HepG2 (cell line): Measurements from ENCODE around the gene USP1. TPM values are rescaled to one million over a fixed set of nuclear protein-coding genes. Genes with fewer than 3 reads are reported as not detected.

ENCODE experiments used
- ATF4 ChIP-seq, 2 experiments: fragments of 450-650 bp in 1 of 2; sonication (generic) in 1 of 2; formaldehyde crosslinking; IDR thresholded peaks; 2 replicates each; pipeline versions ENCODE4 v1.5.0 to v1.8.0; 2020 to 2022; ENCODE audit warnings: mild to moderate bottlenecking in 1 of 2, missing genetic modification reagents in 1 of 2
- CREB1 ChIP-seq, 2 experiments: fragments of 450-650 bp in 1 of 2; IDR thresholded peaks; 2 replicates each; pipeline ENCODE4 v1.6.1; 2016 to 2017; ENCODE audit warnings: control low read depth in 1 of 2, mild to moderate bottlenecking in 1 of 2, missing compliant biosample characterization in 1 of 2, missing genetic modification characterization in 1 of 2
- FOXJ3 ChIP-seq: sonication (generic); formaldehyde crosslinking; IDR thresholded peaks from 2 replicates; pipeline ENCODE4 v1.4.0; 2020; ENCODE audit warnings: missing genetic modification reagents, mild to moderate bottlenecking, borderline replicate concordance
- HMG20A ChIP-seq: IDR thresholded peaks from 2 replicates; pipeline ENCODE4 v1.6.1; 2016; ENCODE audit warnings: borderline replicate concordance
- KMT2A ChIP-seq: sonication (generic); formaldehyde crosslinking; IDR thresholded peaks from 2 replicates; pipeline ENCODE4 v1.4.0; 2020; ENCODE audit warnings: missing genetic modification reagents
- KMT2B ChIP-seq: IDR thresholded peaks from 2 replicates; pipeline ENCODE4 v1.6.1; 2016; ENCODE audit warnings: missing genetic modification reagents, missing compliant biosample characterization
- MAZ ChIP-seq, 2 experiments: sonication (generic) in 1 of 2; formaldehyde crosslinking in 1 of 2; IDR thresholded peaks; 2 replicates each; pipeline versions ENCODE4 v1.5.0 to v1.6.1; 2012 to 2020; ENCODE audit warnings: low read depth in 2 of 2, mild to moderate bottlenecking in 2 of 2, borderline replicate concordance in 1 of 2, improper control_type of control experiment in 1 of 2, low read length in 1 of 2, missing genetic modification reagents in 1 of 2, moderate library complexity in 1 of 2
- RBFOX2 ChIP-seq: fragments of 200-400 bp; formaldehyde crosslinking; IDR thresholded peaks from 2 replicates; pipeline ENCODE4 v1.6.1; 2017; ENCODE audit warnings: low read depth, mild to moderate bottlenecking, low read length
- SPEN ChIP-seq: sonication (generic); formaldehyde crosslinking; IDR thresholded peaks from 2 replicates; pipeline ENCODE4 v1.5.1; 2020; ENCODE audit warnings: low read depth, mild to moderate bottlenecking, missing genetic modification reagents
- TMF1 ChIP-seq: sonication (generic); formaldehyde crosslinking; IDR thresholded peaks from 2 replicates; pipeline ENCODE4 v1.8.1; 2022; ENCODE audit warnings: low read depth, missing genetic modification reagents
- YY1 ChIP-seq: IDR thresholded peaks from 2 replicates; pipeline ENCODE4 v1.6.1; 2011; ENCODE audit warnings: low read length, low read depth, moderate library complexity, mild to moderate bottlenecking; ENCODE audit not compliant: insufficient read depth, insufficient replicate concordance
- ZMAT3 ChIP-seq: sonication (generic); formaldehyde crosslinking; conservative IDR thresholded peaks from 2 replicates; pipeline ENCODE4 v1.7.0; 2021; ENCODE audit warnings: missing genetic modification reagents
- ZNF121 ChIP-seq: sonication (generic); formaldehyde crosslinking; IDR thresholded peaks from 2 replicates; pipeline ENCODE4 v1.5.0; 2020; ENCODE audit warnings: mild to moderate bottlenecking, missing genetic modification reagents
- ZNF253 ChIP-seq: sonication (generic); formaldehyde crosslinking; IDR thresholded peaks from 2 replicates; pipeline ENCODE4 v1.8.0; 2022; ENCODE audit warnings: mild to moderate bottlenecking, missing genetic modification reagents, borderline replicate concordance
- ZNF33B ChIP-seq: sonication (generic); formaldehyde crosslinking; IDR thresholded peaks from 2 replicates; pipeline ENCODE4 v1.5.1; 2020; ENCODE audit warnings: mild to moderate bottlenecking, missing genetic modification reagents
- ZNF414 ChIP-seq: sonication (generic); formaldehyde crosslinking; IDR thresholded peaks from 2 replicates; pipeline ENCODE4 v1.5.0; 2020; ENCODE audit warnings: missing genetic modification reagents
- ZNF430 ChIP-seq: sonication (generic); formaldehyde crosslinking; IDR thresholded peaks from 2 replicates; pipeline ENCODE4 v1.9.0; 2021; ENCODE audit warnings: mild to moderate bottlenecking, missing genetic modification reagents
- ZNF441 ChIP-seq: sonication (generic); formaldehyde crosslinking; IDR thresholded peaks from 2 replicates; pipeline ENCODE4 v1.7.0; 2021; ENCODE audit warnings: missing genetic modification reagents, borderline replicate concordance
- ZNF569 ChIP-seq: sonication (generic); formaldehyde crosslinking; IDR thresholded peaks from 2 replicates; pipeline ENCODE4 v1.5.0; 2020; ENCODE audit warnings: mild to moderate bottlenecking, missing genetic modification reagents, moderate library complexity, borderline replicate concordance
- ZNF766 ChIP-seq: sonication (generic); formaldehyde crosslinking; IDR thresholded peaks from 2 replicates; pipeline ENCODE4 v1.5.0; 2020; ENCODE audit warnings: missing genetic modification reagents, borderline replicate concordance
- ZNF780A ChIP-seq: sonication (generic); formaldehyde crosslinking; IDR thresholded peaks from 2 replicates; pipeline ENCODE4 v1.8.0; 2022; ENCODE audit warnings: mild to moderate bottlenecking, missing genetic modification reagents, moderate library complexity
- ZNF878 ChIP-seq: sonication (generic); formaldehyde crosslinking; IDR thresholded peaks from 2 replicates; pipeline ENCODE4 v1.8.1; 2023; ENCODE audit warnings: mild to moderate bottlenecking, missing genetic modification reagents, moderate library complexity
- ZNF883 ChIP-seq: sonication (generic); formaldehyde crosslinking; IDR thresholded peaks from 2 replicates; pipeline ENCODE4 v1.5.1; 2020; ENCODE audit warnings: mild to moderate bottlenecking, missing genetic modification reagents; ENCODE audit errors: not compliant biosample characterization
- ZNF891 ChIP-seq: sonication (generic); formaldehyde crosslinking; IDR thresholded peaks from 2 replicates; pipeline ENCODE4 v1.5.0; 2020; ENCODE audit warnings: mild to moderate bottlenecking, missing genetic modification reagents
- ZSCAN31 ChIP-seq: sonication (generic); formaldehyde crosslinking; IDR thresholded peaks from 2 replicates; pipeline ENCODE4 v1.5.0; 2020; ENCODE audit warnings: low read depth, mild to moderate bottlenecking, missing genetic modification reagents
- polyA plus RNA-seq, 8 experiments: library from polyadenylated mRNA; depleted of rRNA in 3 of 8; stranded (reverse) in 7 of 8; unstranded in 1 of 8; fragments of >200 nt; fragmentation: Illumina TruSeq in 4 of 8; extraction: Trizol in 4 of 8; gene quantifications; 2 replicates each; pipeline versions ENCODE4 v1.2.1 to v1.2.3, GENCODE V29; 2011 to 2016; ENCODE audit warnings: low read depth in 4 of 8, missing spikeins in 1 of 8, mixed read lengths in 1 of 8; ENCODE audit not compliant: insufficient read depth in 1 of 8
- total RNA-seq, 5 experiments: library from RNA; depleted of rRNA; stranded (reverse); fragments of >200 nt; fragmentation: Illumina TruSeq; extraction: Trizol; gene quantifications; 2 replicates each; pipeline ENCODE4 v1.2.3, GENCODE V29; 2016; ENCODE audit warnings: low read depth in 1 of 5
- TF ChIP-seq, protein P1 (sequence below): sonication (generic); formaldehyde crosslinking; conservative IDR thresholded peaks from 2 replicates; pipeline ENCODE4 v1.4.0; 2020; ENCODE audit warnings: missing genetic modification reagents

The USP1 gene
- total and polyA plus RNA-seq, 2 of the 13 experiments (the other 11 are each of a cell fraction or from before 2014, with no cell fraction given), result 9.0 to 64.6 TPM

DNA sequence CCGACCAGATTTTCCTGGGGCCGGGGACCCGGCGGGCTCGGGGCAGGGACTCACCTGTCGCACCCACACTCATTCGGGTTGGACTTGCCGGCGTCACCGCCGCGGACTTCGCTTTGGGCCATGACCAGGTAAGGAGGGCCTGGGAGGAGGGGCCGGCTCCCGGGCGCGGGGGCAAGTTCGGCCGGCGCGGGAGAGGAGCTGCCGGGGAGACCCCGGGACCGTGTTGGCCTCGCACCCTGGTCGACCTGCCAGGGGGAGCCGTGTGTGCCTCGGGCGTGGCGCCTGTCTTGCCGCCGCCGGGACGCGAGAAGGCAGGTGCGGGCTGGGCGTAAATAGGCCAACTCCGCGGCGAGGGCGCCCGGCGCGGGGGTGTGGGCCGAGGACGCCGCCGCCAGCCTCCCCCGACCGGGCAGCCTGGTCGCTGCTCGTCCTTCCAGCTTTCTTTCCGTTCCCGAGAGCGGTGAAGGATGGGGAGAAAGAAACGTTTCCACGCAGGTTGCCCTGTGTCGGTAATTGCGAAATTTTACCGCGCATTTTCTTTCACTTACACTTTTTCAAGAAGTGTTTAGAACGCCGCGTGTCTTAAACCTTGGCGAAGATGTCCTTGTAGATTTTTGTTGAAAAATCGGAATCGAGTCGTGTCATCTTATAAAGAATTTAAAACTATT is 558 bp downstream of the USP1 start (continued):
- TF ChIP-seq KMT2B (CRISPR knock-in tag), result no peak
- 0 out of 2 replicates have a peak, but pooled peaks have one; percentile 18 for TF ChIP-seq KMT2A (CRISPR knock-in tag)
- TF ChIP-seq ZNF891 (CRISPR knock-in tag), result 0 out of 2 replicates have a peak, but pooled peaks have one; percentile 17
- no peak for TF ChIP-seq FOXJ3 (CRISPR knock-in tag)
- no peak for TF ChIP-seq ZNF33B
- no peak for TF ChIP-seq HMG20A (CRISPR knock-in tag)
- peak; percentile 53; the same call in 1 of the 2 replicates for TF ChIP-seq ZNF253 (CRISPR knock-in tag)
- peak; percentile 9 for TF ChIP-seq ZNF883 (CRISPR knock-in tag)
- TF ChIP-seq ZMAT3 (CRISPR knock-in tag), result 0 out of 2 replicates have a peak, but pooled peaks have one; percentile 14
- TF ChIP-seq, protein P1, sequence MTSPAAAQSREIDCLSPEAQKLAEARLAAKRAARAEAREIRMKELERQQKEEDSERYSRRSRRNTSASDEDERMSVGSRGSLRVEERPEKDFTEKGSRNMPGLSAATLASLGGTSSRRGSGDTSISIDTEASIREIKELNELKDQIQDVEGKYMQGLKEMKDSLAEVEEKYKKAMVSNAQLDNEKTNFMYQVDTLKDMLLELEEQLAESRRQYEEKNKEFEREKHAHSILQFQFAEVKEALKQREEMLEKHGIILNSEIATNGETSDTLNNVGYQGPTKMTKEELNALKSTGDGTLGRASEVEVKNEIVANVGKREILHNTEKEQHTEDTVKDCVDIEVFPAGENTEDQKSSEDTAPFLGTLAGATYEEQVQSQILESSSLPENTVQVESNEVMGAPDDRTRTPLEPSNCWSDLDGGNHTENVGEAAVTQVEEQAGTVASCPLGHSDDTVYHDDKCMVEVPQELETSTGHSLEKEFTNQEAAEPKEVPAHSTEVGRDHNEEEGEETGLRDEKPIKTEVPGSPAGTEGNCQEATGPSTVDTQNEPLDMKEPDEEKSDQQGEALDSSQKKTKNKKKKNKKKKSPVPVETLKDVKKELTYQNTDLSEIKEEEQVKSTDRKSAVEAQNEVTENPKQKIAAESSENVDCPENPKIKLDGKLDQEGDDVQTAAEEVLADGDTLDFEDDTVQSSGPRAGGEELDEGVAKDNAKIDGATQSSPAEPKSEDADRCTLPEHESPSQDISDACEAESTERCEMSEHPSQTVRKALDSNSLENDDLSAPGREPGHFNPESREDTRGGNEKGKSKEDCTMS (CRISPR knock-in tag), result no peak
- no peak for TF ChIP-seq TMF1 (CRISPR knock-in tag)
- TF ChIP-seq ZNF878 (CRISPR knock-in tag), result no peak
- TF ChIP-seq SPEN (CRISPR knock-in tag), result no peak
- TF ChIP-seq RBFOX2, result peak; percentile 80
- no peak for TF ChIP-seq ZNF414 (CRISPR knock-in tag)
- no peak; the same call in 1 of the 2 replicates for TF ChIP-seq ZNF441
- TF ChIP-seq ZNF430 (CRISPR knock-in tag), result peak; percentile 2; the same call in 1 of the 2 replicates
- no peak for TF ChIP-seq MAZ (IDR thresholded peaks at IDR 0.05; ENCODE audit: borderline replicate concordance, low read depth, low read length)
- no peak for TF ChIP-seq MAZ (CRISPR knock-in tag; IDR thresholded peaks at IDR 0.05; ENCODE audit: low read depth)
- 0 out of 2 replicates have a peak, but pooled peaks have one; percentile 3 for TF ChIP-seq ZSCAN31 (CRISPR knock-in tag)
- TF ChIP-seq ZNF569, result no peak
- TF ChIP-seq ZNF766, result no peak
- TF ChIP-seq ZNF121 (CRISPR knock-in tag), result no peak
- no peak for TF ChIP-seq CREB1 (IDR thresholded peaks at IDR 0.05)
- TF ChIP-seq CREB1 (CRISPR knock-in tag; IDR thresholded peaks at IDR 0.05), result no peak
- peak in 1 of 2 experiments; percentile 15; a peak in 1 of 4 replicates for TF ChIP-seq ATF4 (CRISPR knock-in tag; IDR thresholded peaks at IDR 0.05)
- TF ChIP-seq ZNF780A (CRISPR knock-in tag), result 0 out of 2 replicates have a peak, but pooled peaks have one; percentile 66
- peak; percentile 1 for TF ChIP-seq YY1
